GM21723 (cell line): ENCODE data around the gene UBTFL1.
"Not testable (repeated sequence)": the region's sequence is repeated elsewhere in the genome, so short reads cannot be mapped to it uniquely, and the experiment has no call there.

Experiments
- ATAC-seq: cut with Tn5 transposase; IDR thresholded peaks from one replicate; pipeline ENCODE4 v1.9.1; 2021; ENCODE audit warnings: mild to moderate bottlenecking, moderate library complexity; ENCODE audit not compliant: unreplicated experiment

UBTFL1 gene, protein sequence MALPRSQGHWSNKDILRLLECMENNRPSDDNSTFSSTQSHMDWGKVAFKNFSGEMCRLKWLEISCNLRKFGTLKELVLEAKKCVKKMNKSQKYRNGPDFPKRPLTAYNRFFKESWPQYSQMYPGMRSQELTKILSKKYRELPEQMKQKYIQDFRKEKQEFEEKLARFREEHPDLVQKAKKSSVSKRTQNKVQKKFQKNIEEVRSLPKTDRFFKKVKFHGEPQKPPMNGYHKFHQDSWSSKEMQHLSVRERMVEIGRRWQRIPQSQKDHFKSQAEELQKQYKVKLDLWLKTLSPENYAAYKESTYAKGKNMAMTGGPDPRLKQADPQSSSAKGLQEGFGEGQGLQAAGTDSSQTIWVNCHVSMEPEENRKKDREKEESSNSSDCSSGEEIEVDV

DNA sequence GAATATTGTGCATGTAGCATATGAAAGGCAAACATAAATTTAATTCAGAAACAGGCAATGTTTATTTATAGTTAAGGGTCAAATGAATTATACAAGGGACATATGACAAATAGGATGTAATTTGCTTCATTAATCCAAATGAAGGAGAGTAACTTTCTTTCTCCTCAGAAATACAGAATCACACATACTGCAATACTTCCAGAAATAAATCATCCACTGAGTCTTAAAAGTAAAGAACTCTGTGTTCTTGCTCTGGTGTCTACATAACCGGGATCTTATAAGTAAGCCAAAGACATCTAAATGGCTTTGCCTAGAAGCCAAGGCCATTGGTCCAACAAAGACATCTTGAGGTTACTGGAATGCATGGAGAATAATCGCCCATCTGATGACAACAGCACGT, at the start of gene UBTFL1:
TSS of gene UBTFL1 (plus strand) at position 301 of the 400 bp plus-strand sequence. CDS start at position 301, 0 bp downstream.
- not testable (repeated sequence) for ATAC-seq

DNA sequence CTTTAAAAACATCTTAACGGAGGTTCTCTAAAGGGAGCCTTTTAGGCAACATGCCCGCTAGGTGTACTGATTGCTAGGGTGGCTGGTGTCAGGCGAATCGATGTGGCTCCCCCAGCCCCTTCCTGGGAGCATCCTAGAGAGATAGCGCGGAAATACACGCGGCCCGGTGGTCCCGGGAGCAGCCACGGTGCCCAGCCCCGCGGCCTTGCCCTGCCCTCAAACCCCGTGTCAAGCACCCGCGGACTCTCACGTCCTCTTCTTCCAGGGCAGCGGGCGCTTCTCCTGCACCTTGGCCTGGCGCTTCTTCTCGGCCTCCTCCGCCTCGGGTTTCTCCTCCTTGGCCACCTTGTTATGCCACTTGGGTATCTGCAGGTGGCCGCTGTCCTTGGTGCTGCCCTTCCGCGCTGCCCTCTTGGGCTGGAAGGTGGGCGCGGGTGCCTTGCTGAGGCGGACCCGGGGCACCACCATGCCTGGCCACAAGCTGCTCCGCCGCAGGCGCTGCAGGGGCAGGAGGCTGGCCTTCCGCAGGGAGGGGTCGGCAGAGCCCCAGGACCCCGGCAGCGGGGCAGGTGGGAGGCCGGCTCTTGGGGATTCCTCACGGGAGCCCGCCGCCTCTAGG, 34.0 kb upstream of the UBTFL1 start:
- not testable (repeated sequence) for ATAC-seq

DNA sequence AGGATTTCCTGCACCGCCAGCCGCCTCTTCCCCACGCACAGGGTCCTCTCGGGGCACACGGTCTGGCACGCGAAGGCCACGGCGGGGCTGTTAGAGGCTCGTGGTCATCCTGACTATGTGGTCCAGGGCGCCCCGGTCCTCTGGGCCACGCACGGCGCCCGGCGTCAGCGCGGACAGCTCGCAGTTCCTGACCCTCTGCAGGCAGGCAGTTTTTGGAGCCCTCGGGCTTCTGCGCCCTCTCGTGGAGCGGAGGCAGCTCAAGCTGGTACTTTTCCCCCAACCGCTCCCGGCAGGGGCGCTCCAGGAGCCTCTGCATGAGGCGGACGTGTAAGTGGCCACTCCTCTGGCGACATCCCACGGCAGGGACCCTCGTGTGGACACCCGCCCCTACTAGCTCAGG, 33.4 kb upstream of the UBTFL1 start:
- ATAC-seq: not testable (repeated sequence)

DNA sequence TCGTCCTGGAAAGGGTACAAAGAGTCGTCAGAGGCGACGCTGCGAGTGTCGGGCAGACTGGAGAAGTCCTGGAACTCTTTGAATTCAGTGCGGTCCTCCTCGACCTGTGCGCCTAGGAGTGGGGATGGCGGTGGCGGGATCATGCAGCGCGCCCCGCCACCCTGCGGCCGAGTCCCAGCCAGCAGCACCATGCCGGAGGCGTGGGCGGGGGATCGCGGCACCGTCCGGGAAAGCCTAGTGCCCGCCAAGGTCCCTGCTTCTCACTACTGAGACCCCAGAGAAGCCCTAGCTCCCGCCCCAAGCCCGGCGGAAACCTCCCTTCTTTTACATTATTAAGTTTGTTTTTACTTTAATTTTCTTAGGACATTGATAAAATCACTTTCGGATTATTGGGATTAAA, 32.2 kb upstream of the UBTFL1 start:
- ATAC-seq: not testable (repeated sequence)

DNA sequence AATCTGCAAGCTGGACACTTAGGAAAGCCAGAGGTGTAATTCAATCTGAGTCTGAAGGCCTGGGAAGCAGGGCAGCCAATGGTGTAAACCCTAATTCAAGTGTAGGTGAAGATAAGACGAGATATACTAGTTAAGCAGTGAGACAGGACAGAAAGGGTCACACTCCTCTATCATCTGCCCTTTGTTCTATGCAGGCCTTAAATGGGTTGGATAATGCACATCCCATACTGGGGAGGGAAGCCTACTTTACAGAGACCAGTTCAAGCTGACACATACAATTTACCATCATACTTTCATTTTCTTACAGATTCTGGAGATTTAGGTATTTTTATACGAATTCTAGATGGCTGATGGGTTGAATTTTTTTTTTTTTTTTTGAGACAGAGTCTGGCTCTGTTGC, 3.0 kb downstream of the UBTFL1 start:
- not testable (repeated sequence) for ATAC-seq

DNA sequence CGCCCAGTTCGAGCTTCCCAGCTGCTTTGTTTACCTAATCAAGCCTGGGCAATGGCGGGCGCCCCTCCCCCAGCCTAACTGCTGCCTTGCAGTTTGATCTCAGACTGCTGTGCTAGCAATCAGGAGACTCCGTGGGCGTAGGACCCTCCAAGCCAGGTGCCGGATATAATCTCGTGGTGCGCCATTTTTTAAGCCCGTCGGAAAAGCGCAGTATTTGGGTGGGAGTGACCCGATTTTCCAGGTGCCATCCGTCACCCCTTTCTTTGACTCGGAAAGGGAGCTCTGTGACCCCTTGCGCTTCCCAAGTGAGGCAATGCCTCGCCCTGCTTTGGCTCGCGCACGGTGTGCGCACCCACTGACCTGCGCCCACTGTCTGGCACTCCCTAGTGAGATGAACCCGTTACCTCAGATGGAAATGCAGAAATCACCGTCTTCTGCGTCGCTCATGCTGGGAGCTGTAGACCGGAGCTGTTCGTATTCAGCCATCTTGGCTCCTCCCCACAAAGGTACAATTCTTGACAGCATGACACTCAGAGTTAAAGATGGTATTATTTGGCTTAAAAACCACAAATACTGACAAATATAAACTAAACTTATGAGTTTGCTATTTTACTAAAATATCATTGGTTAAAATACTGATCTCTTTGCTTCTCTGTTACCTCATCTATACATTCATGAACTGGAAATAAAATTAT, 9.6 kb downstream of the UBTFL1 start:
- ATAC-seq: not testable (repeated sequence)

DNA sequence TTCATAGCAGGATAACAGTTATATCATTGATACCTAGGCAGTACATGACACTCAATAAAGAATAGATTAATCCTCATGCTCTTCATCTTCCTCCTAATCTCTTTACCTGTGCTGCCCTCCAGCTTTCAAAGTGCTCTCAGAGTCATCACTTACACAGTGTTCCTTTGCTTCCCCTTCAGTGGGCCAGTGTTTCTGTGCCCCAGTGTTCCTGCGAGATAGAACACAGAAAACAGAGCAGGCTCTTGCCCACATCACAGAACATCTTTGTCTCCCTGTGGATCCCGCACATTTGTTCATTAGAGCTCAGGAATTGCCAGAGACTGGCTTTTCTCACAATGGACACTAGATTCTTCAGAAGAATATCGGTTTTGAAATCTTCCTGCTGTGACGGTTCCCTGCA, 12.5 kb downstream of the UBTFL1 start:
- not testable (repeated sequence) for ATAC-seq

DNA sequence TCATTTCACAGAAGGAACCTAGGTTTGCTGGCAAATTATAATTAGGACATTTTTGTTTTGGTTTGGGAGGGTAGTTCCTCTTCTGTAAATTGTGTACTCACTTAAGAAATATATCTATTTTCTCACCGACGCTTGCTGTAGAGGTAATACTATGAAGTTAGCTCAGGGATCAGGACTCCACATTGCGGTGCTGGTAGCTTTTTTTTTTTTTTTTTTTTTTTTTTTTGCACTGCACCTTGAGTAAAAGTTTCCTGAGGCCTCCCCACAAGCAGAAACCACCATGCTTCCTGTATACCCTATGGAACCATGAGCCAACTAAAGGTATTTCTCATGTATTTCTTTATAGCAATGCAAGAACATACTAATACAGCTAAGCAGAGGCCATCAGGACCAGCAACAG, 14.7 kb downstream of the UBTFL1 start:
- ATAC-seq: no peak

DNA sequence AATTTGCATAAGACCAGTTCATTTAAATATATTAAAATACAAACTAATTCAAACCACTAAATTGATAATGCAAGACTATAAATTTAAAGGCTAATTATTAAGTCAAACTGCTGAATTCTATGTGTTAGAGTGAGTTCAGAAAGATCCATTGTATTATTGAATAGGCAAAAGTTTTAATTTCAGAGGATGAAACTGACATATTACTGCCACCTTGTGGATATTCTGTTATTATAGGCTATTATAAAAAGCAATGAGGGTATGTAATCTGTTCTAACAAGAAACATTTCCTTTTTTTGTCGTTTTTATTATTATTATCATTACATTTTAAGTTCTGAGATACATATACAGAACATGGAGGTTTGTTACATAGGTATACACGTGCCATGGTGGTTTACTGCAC, 27.8 kb downstream of the UBTFL1 start:
- ATAC-seq: no peak

DNA sequence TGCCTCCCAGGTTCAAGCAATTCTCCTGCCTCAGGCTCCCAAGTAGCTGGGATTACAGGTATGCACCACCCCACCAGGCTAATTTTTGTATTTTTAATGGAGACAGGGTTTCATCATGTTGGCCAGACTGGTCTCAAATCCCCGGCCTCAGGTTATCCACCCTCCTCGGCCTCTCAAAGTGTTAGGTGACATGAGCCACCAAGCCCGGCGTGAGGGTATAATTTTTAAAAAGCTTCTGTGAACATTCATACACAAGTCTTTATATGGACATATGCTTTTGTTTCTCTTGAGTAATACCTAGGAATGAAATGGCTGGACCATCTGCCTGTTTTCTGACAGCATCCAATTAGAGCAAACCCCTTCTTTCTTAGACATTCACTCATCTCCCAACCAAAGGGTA, 34.4 kb downstream of the UBTFL1 start:
- ATAC-seq: no peak

DNA sequence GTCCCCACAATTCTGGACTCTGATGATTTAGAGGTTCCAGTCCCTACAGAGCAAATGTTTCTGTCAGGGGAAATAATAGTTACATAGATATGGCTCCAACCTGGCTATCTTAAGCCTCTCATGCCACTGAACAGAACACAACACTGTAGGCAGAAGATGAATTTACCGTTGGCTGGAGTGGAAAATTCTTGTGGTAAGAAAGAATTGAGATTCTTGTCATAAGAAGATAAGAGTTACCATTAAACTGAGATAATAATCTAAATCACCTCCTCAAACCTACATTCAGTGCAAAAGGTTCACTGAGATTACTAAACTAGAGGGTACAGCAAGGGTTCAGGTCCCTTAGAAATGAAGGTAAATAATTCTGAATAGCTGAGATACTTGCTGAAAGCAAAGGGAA, 38.6 kb downstream of the UBTFL1 start:
- ATAC-seq: no peak

DNA sequence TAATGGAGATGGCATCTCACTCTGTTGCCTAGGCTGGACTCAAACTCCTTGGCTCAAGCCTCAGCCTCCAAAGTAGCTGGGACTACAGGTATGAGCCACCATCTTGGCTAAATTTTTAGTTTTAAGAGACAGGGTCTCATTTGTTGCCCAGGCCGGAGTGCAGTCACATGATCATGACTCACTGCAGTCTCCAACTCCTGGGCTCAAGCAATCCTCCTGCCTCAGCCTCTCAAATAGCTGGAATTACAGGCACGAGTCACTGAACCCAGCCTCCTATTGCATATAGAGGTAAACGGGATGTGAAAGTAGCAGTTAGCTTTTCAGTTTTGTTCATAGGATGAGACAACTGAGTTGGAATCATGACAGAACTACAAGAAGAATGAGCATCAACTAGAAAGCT, 39.2 kb downstream of the UBTFL1 start:
- no peak for ATAC-seq

DNA sequence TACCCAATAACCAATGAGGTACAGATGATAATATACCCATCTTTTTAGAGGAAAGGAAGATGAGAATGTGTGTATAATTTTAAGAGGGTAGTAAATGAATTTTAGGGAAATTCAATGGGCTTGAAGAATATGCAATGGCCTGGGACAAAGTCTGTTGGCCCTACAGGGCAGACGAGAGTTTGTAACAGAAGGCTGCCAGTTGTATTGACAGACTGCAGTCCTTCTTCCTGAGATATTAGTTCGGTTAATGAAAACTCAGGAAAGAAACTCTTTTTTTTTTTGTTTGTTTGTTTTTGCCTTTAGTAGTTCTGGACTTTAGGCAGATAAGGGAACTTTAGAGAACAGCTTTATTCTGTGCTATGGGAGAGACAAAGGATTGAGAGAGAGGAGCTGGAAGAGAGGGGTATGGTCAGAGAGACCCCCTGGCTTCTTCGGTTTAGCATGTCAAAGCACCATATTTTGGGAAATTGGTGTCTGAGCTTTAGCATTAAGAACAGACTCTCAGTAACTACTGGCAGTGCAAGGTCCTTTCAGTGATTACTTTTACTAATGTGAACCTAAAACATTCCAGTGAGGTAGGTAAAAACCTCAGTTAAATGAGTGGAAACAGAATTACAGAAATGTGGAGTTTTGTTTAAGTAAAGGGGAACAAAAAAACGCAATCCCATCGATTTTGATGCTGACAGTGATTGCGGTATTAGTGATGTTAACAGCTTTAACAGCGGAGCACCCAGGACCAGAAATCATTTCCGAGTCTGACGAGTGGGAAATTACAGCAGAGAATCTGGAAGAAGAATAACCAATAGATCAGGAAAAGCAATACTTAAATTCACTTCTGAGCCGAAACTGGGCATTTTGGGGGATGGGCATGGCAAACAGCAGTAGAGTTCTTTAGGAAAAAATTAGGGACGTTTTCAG, 48.1 kb downstream of the UBTFL1 start:
- no peak for ATAC-seq

DNA sequence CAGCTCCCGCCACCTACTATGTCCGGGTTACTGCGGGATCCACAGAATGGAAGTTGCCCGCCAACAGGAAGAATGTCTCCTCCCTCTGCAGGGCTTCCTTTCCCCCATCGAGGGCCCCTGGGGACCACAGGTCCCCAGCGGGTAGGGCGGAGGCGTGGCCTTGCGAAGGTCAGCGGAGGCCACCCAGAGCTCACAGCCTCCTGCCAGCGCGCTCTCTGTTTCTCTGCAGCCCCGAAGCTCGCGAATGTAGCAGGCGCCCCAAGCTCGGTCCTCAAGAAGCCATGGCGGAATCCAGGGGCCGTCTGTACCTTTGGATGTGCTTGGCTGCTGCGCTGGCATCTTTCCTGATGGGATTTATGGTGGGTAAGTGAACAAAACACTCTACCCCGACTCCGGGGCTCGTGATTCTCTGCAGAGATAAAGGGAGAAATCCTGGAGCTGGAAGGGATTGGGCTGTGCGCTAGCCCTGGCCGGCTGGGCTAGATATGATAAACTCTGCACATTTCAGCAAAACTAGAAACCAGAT, 48.8 kb downstream of the UBTFL1 start, which contains the start of gene NAALAD2:
TSS of gene NAALAD2 (plus strand) at position 186 of the 526 bp plus-strand sequence. CDS start at position 282, 96 bp downstream.
- ATAC-seq: peak; percentile 66

DNA sequence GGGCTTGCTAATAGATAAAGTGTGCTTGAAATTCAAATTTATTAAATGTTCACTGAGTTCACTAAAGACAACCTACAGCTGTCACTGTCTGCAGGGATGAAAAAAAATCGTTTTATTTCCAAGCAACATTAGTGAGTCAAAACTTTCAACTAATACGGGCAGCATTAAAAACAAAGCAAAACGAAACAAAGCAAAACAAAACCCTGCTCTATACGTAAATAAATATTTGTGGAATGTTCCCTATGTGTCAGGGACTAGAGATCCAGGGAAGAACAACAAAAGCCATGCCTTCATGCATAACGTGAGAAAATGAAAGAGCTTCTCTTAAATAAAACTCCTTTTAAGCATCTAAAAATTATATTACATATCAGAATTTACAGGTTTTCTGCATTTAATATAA, 49.3 kb downstream of the UBTFL1 start:
- peak; percentile 10 for ATAC-seq
